HEK293 (cell line): ENCODE measurements around the gene PPARG.

Experiments
- CTCF ChIA-PET: fragments of 350-600 bp; formaldehyde crosslinking; extraction: SDS; loops from one replicate; lab custom pipeline; 2021; ENCODE audit warnings: antibody characterized with exemption; lab: Yijun Ruan, JAX
- POLR2A ChIA-PET: fragments of 300-600 bp; formaldehyde crosslinking; extraction: SDS; loops from one replicate; lab custom pipeline; 2020; ENCODE audit warnings: antibody characterized with exemption, inconsistent platforms; lab: Yijun Ruan, JAX
- H3K27ac ChIP-seq: fragments of 200-500 bp; sonication (Bioruptor generic); 2 replicates; pipeline ENCODE4 v1.5.1; 2014; ENCODE audit warnings: low read depth, low read length, control low read depth, inconsistent platforms; ENCODE audit errors: extremely low read depth
- H3K36me3 ChIP-seq, 2 experiments: fragments of 200-500 bp in 1 of 2; sonication (Bioruptor generic) in 1 of 2; 1 replicate in 1 of 2; 2 replicates in 1 of 2; pipeline ENCODE4 v1.5.1; 2014 to 2017; ENCODE audit warnings: inconsistent platforms in 2 of 2, low read length in 2 of 2; ENCODE audit not compliant: control insufficient read depth in 2 of 2, insufficient read depth in 1 of 2
- H3K4me1 ChIP-seq: fragments of 200-500 bp; sonication (Bioruptor generic); 2 replicates; pipeline ENCODE4 v1.5.1; 2014; ENCODE audit warnings: mild to moderate bottlenecking, low read length, inconsistent platforms; ENCODE audit not compliant: control insufficient read depth, insufficient read depth
- H3K4me3 ChIP-seq: 2 replicates; pipeline ENCODE4 v1.5.1; 2011; ENCODE audit warnings: low read depth, mild to moderate bottlenecking, control low read depth, low read length, moderate library complexity
- H3K9me3 ChIP-seq: fragments of 200-500 bp; sonication (Bioruptor generic); 2 replicates; pipeline ENCODE4 v1.5.1; 2014; ENCODE audit warnings: low read depth, low read length, inconsistent platforms; ENCODE audit not compliant: control insufficient read depth, insufficient read depth
- KLF10 ChIP-seq: fragments of 450-650 bp; IDR thresholded peaks from 2 replicates; pipeline ENCODE4 v1.5.1; 2018; ENCODE audit warnings: missing biosample characterization, mild to moderate bottlenecking, missing genetic modification characterization
- MZF1 ChIP-seq: fragments of 450-650 bp; formaldehyde crosslinking; IDR thresholded peaks from 2 replicates; pipeline ENCODE4 v1.5.1; 2017; ENCODE audit warnings: missing biosample characterization, missing genetic modification characterization, borderline replicate concordance
- OSR2 ChIP-seq: fragments of 450-650 bp; formaldehyde crosslinking; IDR thresholded peaks from 2 replicates; pipeline ENCODE4 v1.5.1; 2016; ENCODE audit warnings: missing biosample characterization, missing genetic modification characterization
- RBAK ChIP-seq: fragments of 450-650 bp; formaldehyde crosslinking; IDR thresholded peaks from 2 replicates; pipeline ENCODE4 v1.5.1; 2016; ENCODE audit warnings: missing biosample characterization, missing genetic modification characterization
- SCRT2 ChIP-seq: fragments of 450-650 bp; formaldehyde crosslinking; IDR thresholded peaks from 2 replicates; pipeline ENCODE4 v1.5.1; 2016; ENCODE audit warnings: missing biosample characterization, missing genetic modification characterization
- TRIM28 ChIP-seq: IDR thresholded peaks from 2 replicates; pipeline ENCODE4 v1.6.1; 2011; ENCODE audit warnings: low read length, control low read depth, borderline replicate concordance
- YY2 ChIP-seq: fragments of 450-650 bp; formaldehyde crosslinking; IDR thresholded peaks from 2 replicates; pipeline ENCODE4 v1.5.1; 2016; ENCODE audit warnings: missing biosample characterization, missing genetic modification characterization
- ZBTB48 ChIP-seq: fragments of 450-650 bp; formaldehyde crosslinking; IDR thresholded peaks from 2 replicates; pipeline ENCODE4 v1.5.1; 2016; ENCODE audit warnings: missing biosample characterization, missing genetic modification characterization
- ZBTB8A ChIP-seq: fragments of 450-650 bp; formaldehyde crosslinking; IDR thresholded peaks from 2 replicates; pipeline ENCODE4 v1.5.1; 2016; ENCODE audit warnings: missing biosample characterization, missing genetic modification characterization
- ZFHX2 ChIP-seq: fragments of 450-650 bp; formaldehyde crosslinking; conservative IDR thresholded peaks from 2 replicates; pipeline ENCODE4 v1.5.1; 2016; ENCODE audit warnings: missing biosample characterization, missing genetic modification characterization
- ZNF221 ChIP-seq: fragments of 450-650 bp; formaldehyde crosslinking; IDR thresholded peaks from 2 replicates; pipeline ENCODE4 v1.5.1; 2017; ENCODE audit warnings: missing biosample characterization, missing genetic modification characterization, borderline replicate concordance
- ZNF24 ChIP-seq: fragments of 450-650 bp; formaldehyde crosslinking; IDR thresholded peaks from 2 replicates; pipeline ENCODE4 v1.5.1; 2016; ENCODE audit warnings: missing biosample characterization, missing genetic modification characterization
- ZNF37A ChIP-seq: fragments of 450-650 bp; IDR thresholded peaks from 2 replicates; pipeline ENCODE4 v1.5.1; 2018; ENCODE audit warnings: missing biosample characterization, missing genetic modification characterization
- ZNF514 ChIP-seq: fragments of 450-650 bp; formaldehyde crosslinking; IDR thresholded peaks from 2 replicates; pipeline ENCODE4 v1.5.1; 2016; ENCODE audit warnings: missing biosample characterization, missing genetic modification characterization
- ZNF521 ChIP-seq: fragments of 450-650 bp; formaldehyde crosslinking; IDR thresholded peaks from 2 replicates; pipeline ENCODE4 v1.5.1; 2017; ENCODE audit warnings: missing biosample characterization, mild to moderate bottlenecking, missing genetic modification characterization
- ZNF529 ChIP-seq: fragments of 450-650 bp; formaldehyde crosslinking; IDR thresholded peaks from 2 replicates; pipeline ENCODE4 v1.5.1; 2017; ENCODE audit warnings: missing genetic modification characterization, missing biosample characterization; ENCODE audit not compliant: insufficient replicate concordance
- ZNF530 ChIP-seq: fragments of 450-650 bp; formaldehyde crosslinking; IDR thresholded peaks from 2 replicates; pipeline ENCODE4 v1.5.1; 2016; ENCODE audit warnings: low read depth, missing biosample characterization, missing genetic modification characterization
- ZNF549 ChIP-seq: fragments of 450-650 bp; IDR thresholded peaks from 2 replicates; pipeline ENCODE4 v1.5.1; 2018; ENCODE audit warnings: missing biosample characterization, missing genetic modification characterization, mild to moderate bottlenecking, inconsistent platforms, moderate library complexity
- ZNF558 ChIP-seq: fragments of 450-650 bp; formaldehyde crosslinking; IDR thresholded peaks from 2 replicates; pipeline ENCODE4 v1.5.1; 2016; ENCODE audit warnings: missing biosample characterization, missing genetic modification characterization
- ZNF596 ChIP-seq: fragments of 450-650 bp; IDR thresholded peaks from 2 replicates; pipeline ENCODE4 v1.5.0; 2018; ENCODE audit warnings: missing biosample characterization, mild to moderate bottlenecking, missing genetic modification characterization, moderate library complexity
- ZNF624 ChIP-seq: fragments of 450-650 bp; formaldehyde crosslinking; IDR thresholded peaks from 2 replicates; pipeline ENCODE4 v1.5.1; 2017; ENCODE audit warnings: missing biosample characterization, missing genetic modification characterization
- ZNF768 ChIP-seq: fragments of 450-650 bp; formaldehyde crosslinking; IDR thresholded peaks from 2 replicates; pipeline ENCODE4 v1.5.1; 2018; ENCODE audit warnings: missing biosample characterization, mild to moderate bottlenecking, missing genetic modification characterization
- TF ChIP-seq, protein P1 (sequence below): fragments of 450-650 bp; formaldehyde crosslinking; IDR thresholded peaks from 2 replicates; pipeline ENCODE4 v1.5.1; 2017; ENCODE audit warnings: missing biosample characterization, missing genetic modification characterization
- TF ChIP-seq, protein P2 (sequence below): fragments of 450-650 bp; formaldehyde crosslinking; IDR thresholded peaks from 2 replicates; pipeline ENCODE4 v1.5.1; 2016; ENCODE audit warnings: missing biosample characterization, missing genetic modification characterization
- TF ChIP-seq, protein P3 (sequence below): fragments of 450-650 bp; IDR thresholded peaks from 2 replicates; pipeline ENCODE4 v1.5.1; 2018; ENCODE audit warnings: missing biosample characterization, mild to moderate bottlenecking, missing genetic modification characterization

Gene PPARG

DNA sequence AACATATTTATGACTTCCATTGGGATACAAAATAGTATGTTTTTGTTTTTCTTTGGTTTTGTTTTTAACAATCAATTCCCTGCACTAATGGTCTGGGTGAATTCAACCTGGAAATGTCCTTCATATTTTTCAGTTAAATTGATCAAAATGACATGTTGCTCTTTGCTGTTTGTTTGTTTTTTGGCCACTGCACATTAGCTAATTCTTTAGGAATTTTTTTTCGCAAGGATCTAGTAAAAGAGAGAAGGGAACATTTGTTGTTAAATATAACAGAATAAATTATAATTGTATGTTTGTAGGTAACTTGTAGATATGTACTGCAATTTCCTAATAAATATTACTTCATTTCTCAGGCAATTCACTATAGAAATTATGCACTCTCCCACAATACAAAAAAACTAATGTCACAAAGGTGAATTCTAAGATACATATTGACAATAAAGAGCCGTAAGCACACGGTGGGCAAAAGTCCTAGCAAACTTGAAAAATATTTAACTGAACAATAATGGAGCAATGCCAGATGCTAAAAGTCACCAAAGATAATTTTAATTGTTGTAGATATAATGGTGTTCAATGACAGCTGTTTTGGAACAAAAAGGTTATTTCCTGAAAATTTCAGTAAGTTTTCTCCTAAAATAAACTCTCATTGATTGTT is 21.4 kb upstream of the PPARG start:
- ChIA-PET POLR2A (no interaction called here), CTCF (interaction anchor here (0.7 kb wide), 1 partner anchor 132 kb away, joined by 3 read pairs; no protein-coding TSS in a partner anchor)
- H3K4me3 ChIP-seq, result no peak overlapping the region
- H3K9me3 ChIP-seq, result no peaks in the 10 kb centered on the region
- no peak overlapping the region for H3K27ac ChIP-seq
- no peaks in the 10 kb centered on the region; a peak in 1 of 3 replicates for H3K36me3 ChIP-seq
- TF ChIP-seq ZNF514 (tag by site-specific recombination) (no peak), ZNF24 (no peak), SCRT2 (peak; percentile 21; the same call in 1 of the 2 replicates)
- TF ChIP-seq, protein P1, sequence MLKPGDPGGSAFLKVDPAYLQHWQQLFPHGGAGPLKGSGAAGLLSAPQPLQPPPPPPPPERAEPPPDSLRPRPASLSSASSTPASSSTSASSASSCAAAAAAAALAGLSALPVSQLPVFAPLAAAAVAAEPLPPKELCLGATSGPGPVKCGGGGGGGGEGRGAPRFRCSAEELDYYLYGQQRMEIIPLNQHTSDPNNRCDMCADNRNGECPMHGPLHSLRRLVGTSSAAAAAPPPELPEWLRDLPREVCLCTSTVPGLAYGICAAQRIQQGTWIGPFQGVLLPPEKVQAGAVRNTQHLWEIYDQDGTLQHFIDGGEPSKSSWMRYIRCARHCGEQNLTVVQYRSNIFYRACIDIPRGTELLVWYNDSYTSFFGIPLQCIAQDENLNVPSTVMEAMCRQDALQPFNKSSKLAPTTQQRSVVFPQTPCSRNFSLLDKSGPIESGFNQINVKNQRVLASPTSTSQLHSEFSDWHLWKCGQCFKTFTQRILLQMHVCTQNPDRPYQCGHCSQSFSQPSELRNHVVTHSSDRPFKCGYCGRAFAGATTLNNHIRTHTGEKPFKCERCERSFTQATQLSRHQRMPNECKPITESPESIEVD (tag by site-specific recombination), result 0 out of 2 replicates have a peak, but pooled peaks have one; percentile 4
- 0 out of 2 replicates have a peak, but pooled peaks cover 2% of the 10 kb centered on the region for H3K4me1 ChIP-seq

DNA sequence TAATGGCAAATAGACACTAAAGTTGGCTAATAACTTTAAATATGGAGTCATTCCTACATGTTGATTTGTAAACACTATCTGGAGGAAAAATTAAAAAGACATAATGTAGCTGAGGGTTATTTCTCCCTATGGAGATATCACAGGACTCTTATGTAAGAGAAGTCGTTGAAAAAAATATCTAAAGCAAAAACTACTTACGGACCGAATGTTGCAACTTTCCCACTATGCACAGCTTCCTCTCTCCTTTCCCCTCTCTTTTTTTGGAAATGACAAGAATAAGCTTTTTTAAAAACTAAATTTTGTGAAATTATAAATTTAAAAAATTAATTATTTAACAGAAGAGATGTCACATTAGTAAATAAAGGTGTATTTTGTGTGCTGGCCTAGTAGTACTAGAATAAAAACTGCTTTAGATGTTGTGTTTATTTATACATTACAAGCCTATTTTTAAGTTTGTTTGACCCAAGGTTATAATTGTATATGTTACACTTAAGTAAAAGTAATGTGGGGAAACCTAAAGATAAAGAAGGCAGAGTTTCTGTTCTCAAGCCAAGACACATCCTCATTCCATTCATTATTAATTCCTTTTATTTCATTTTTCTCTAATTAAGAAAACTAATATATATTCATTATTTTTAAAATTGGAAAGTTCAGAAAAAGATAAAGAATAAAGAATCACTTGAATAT is 20.7 kb upstream of the PPARG start:
- no peaks in the 10 kb centered on the region; a peak in 1 of 3 replicates for H3K36me3 ChIP-seq
- H3K27ac ChIP-seq, result no peak overlapping the region
- 0 out of 2 replicates have a peak, but pooled peaks cover 2% of the 10 kb centered on the region for H3K4me1 ChIP-seq
- H3K9me3 ChIP-seq, result no peaks in the 10 kb centered on the region
- CTCF ChIA-PET, result interaction anchor here (0.7 kb wide), 1 partner anchor 133 kb away, joined by 3 read pairs; no protein-coding TSS in a partner anchor
- no peak overlapping the region for H3K4me3 ChIP-seq
- POLR2A ChIA-PET, result no interaction called here
- TF ChIP-seq MZF1 (tag by site-specific recombination) (no peak), ZNF530 (tag by site-specific recombination) (no peak), ZNF221 (tag by site-specific recombination) (no peak), OSR2 (tag by site-specific recombination) (no peak), ZFHX2 (no peak), TRIM28 (no peak)

DNA sequence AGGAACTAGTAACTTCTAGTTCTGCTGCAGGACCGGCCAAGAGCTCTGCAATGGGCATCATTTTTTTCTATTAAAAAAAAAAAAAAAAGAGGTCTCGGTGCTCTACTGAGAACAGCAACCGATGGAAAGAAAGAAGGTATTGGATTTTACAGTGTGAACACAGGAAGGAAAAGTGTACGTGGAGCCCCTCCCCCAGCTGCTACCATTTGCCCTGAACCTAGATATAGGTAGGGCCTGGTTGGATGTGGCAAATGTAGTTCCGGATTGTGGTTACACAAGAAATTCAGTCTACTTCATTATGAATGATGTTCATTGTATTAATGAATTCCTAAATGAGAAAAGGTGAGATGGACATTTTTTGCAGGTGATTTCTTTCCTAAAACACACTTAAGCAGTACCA is 17.9 kb upstream of the PPARG start:
- 0 out of 2 replicates have a peak, but pooled peaks cover 2% of the 10 kb centered on the region for H3K4me1 ChIP-seq
- TF ChIP-seq YY2 (tag by site-specific recombination) (no peak), ZBTB8A (tag by site-specific recombination) (no peak), ZNF529 (tag by site-specific recombination) (no peak), ZNF37A (tag by site-specific recombination) (no peak), ZNF558 (tag by site-specific recombination) (no peak), RBAK (tag by site-specific recombination) (no peak), ZNF596 (tag by site-specific recombination) (no peak), KLF10 (tag by site-specific recombination) (no peak), ZNF768 (tag by site-specific recombination) (no peak), ZNF521 (tag by site-specific recombination) (no peak), ZNF549 (tag by site-specific recombination) (no peak), MZF1 (tag by site-specific recombination) (no peak), ZBTB48 (no peak), ZNF624 (no peak)
- TF ChIP-seq, protein P2, sequence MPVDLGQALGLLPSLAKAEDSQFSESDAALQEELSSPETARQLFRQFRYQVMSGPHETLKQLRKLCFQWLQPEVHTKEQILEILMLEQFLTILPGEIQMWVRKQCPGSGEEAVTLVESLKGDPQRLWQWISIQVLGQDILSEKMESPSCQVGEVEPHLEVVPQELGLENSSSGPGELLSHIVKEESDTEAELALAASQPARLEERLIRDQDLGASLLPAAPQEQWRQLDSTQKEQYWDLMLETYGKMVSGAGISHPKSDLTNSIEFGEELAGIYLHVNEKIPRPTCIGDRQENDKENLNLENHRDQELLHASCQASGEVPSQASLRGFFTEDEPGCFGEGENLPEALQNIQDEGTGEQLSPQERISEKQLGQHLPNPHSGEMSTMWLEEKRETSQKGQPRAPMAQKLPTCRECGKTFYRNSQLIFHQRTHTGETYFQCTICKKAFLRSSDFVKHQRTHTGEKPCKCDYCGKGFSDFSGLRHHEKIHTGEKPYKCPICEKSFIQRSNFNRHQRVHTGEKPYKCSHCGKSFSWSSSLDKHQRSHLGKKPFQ (tag by site-specific recombination), result no peak
- TF ChIP-seq, protein P3, sequence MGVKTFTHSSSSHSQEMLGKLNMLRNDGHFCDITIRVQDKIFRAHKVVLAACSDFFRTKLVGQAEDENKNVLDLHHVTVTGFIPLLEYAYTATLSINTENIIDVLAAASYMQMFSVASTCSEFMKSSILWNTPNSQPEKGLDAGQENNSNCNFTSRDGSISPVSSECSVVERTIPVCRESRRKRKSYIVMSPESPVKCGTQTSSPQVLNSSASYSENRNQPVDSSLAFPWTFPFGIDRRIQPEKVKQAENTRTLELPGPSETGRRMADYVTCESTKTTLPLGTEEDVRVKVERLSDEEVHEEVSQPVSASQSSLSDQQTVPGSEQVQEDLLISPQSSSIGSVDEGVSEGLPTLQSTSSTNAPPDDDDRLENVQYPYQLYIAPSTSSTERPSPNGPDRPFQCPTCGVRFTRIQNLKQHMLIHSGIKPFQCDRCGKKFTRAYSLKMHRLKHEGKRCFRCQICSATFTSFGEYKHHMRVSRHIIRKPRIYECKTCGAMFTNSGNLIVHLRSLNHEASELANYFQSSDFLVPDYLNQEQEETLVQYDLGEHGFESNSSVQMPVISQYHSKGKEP (tag by site-specific recombination), result no peak
- no peaks in the 10 kb centered on the region; a peak in 1 of 3 replicates for H3K36me3 ChIP-seq
- no peaks in the 10 kb centered on the region for H3K9me3 ChIP-seq
- H3K27ac ChIP-seq, result no peak overlapping the region
- no peak overlapping the region for H3K4me3 ChIP-seq
- POLR2A ChIA-PET, result no interaction called here
- CTCF ChIA-PET, result no interaction called here
